Neuronal stem cell (in vitro differentiated cells): ENCODE results near the gene RPS6KC1.

Source experiments
- DNase-seq: peaks from one replicate; pipeline ENCODE4 v3.0.0-alpha.2; 2013; ENCODE audit warnings: low spot score
- H2AFZ ChIP-seq: one replicate; pipeline ENCODE4 v1.6.1; 2013; ENCODE audit warnings: mild to moderate bottlenecking, low read length, inconsistent platforms
- H2AK5ac ChIP-seq: 2 replicates; pipeline ENCODE4 v1.6.1; 2013; ENCODE audit warnings: low read depth, mild to moderate bottlenecking, inconsistent platforms, low read length, moderate library complexity, mixed read lengths
- H2BK120ac ChIP-seq: 2 replicates; pipeline ENCODE4 v1.6.1; 2013; ENCODE audit warnings: low read depth, mild to moderate bottlenecking, inconsistent platforms, low read length, moderate library complexity, mixed read lengths
- H2BK12ac ChIP-seq: one replicate; pipeline ENCODE4 v1.6.1; 2013; ENCODE audit warnings: low read length, inconsistent platforms
- H2BK15ac ChIP-seq: 2 replicates; pipeline ENCODE4 v1.6.1; 2013; ENCODE audit warnings: mild to moderate bottlenecking, low read length, inconsistent platforms, mixed read lengths
- H2BK5ac ChIP-seq: one replicate; pipeline ENCODE4 v1.6.1; 2013; ENCODE audit warnings: inconsistent platforms, mild to moderate bottlenecking, low read length, moderate library complexity
- H3K14ac ChIP-seq: one replicate; pipeline ENCODE4 v1.6.1; 2013; ENCODE audit warnings: low read length, inconsistent platforms
- H3K18ac ChIP-seq: 2 replicates; pipeline ENCODE4 v1.6.1; 2013; ENCODE audit warnings: low read length, inconsistent platforms
- H3K23ac ChIP-seq: 2 replicates; pipeline ENCODE4 v1.6.1; 2013; ENCODE audit warnings: low read depth, mild to moderate bottlenecking, mixed read lengths, low read length, inconsistent platforms; ENCODE audit not compliant: poor library complexity
- H3K27ac ChIP-seq: replicated peaks from 3 replicates; pipeline ENCODE4 v1.5.1; 2013; ENCODE audit warnings: low read length, inconsistent platforms
- H3K27me3 ChIP-seq, 3 experiments: 2 replicates each; pipeline ENCODE4 v1.6.1; 2013; ENCODE audit warnings: low read length in 3 of 3, mild to moderate bottlenecking in 2 of 3, inconsistent platforms in 1 of 3, low read depth in 1 of 3, mixed read lengths in 1 of 3, moderate library complexity in 1 of 3; ENCODE audit not compliant: control insufficient read depth in 3 of 3, insufficient read depth in 3 of 3
- H3K36me3 ChIP-seq, 2 donors: replicated peaks in 1 of 2; 2 replicates each; pipeline ENCODE4 v1.6.1; 2013; ENCODE audit warnings: low read length in 2 of 2; ENCODE audit not compliant: control insufficient read depth in 2 of 2, insufficient read depth in 2 of 2
- H3K4ac ChIP-seq: 2 replicates; pipeline ENCODE4 v1.6.1; 2013; ENCODE audit warnings: inconsistent platforms, mild to moderate bottlenecking, low read length, moderate library complexity
- H3K4me1 ChIP-seq, 2 donors: 1 replicate in 1 of 2; 2 replicates in 1 of 2; pipeline ENCODE4 v1.6.1; 2013; ENCODE audit warnings: low read length in 2 of 2, low read depth in 1 of 2; ENCODE audit not compliant: control insufficient read depth in 2 of 2, insufficient read depth in 1 of 2
- H3K4me2 ChIP-seq: one replicate; pipeline ENCODE4 v1.6.1; 2013; ENCODE audit warnings: mild to moderate bottlenecking, low read length, inconsistent platforms; ENCODE audit not compliant: insufficient read depth, poor library complexity, severe bottlenecking
- H3K4me3 ChIP-seq, 2 donors: 2 replicates each; pipeline ENCODE4 v1.5.1; 2013; ENCODE audit warnings: low read length in 2 of 2, mild to moderate bottlenecking in 2 of 2, inconsistent platforms in 1 of 2, moderate library complexity in 1 of 2
- H3K79me1 ChIP-seq: one replicate; pipeline ENCODE4 v1.6.1; 2013; ENCODE audit warnings: low read depth, mild to moderate bottlenecking, inconsistent platforms, low read length, moderate library complexity
- H3K9ac ChIP-seq: one replicate; pipeline ENCODE4 v1.6.1; 2013; ENCODE audit warnings: mild to moderate bottlenecking, low read depth, low read length, inconsistent platforms; ENCODE audit not compliant: poor library complexity
- H3K9me3 ChIP-seq, 2 donors: replicated peaks in 1 of 2; 2 replicates each; pipeline versions ENCODE3 to v1.6.1; 2013; ENCODE audit warnings: low read length in 2 of 2, mild to moderate bottlenecking in 2 of 2, inconsistent platforms in 1 of 2, low read depth in 1 of 2, mixed read lengths in 1 of 2, moderate library complexity in 1 of 2; ENCODE audit not compliant: control insufficient read depth in 2 of 2, insufficient read depth in 1 of 2
- H4K8ac ChIP-seq: one replicate; pipeline ENCODE4 v1.6.1; 2013; ENCODE audit warnings: low read depth, mild to moderate bottlenecking, inconsistent platforms, low read length, moderate library complexity
- H4K91ac ChIP-seq: one replicate; pipeline ENCODE4 v1.6.1; 2013; ENCODE audit warnings: low read length, low read depth, mild to moderate bottlenecking, inconsistent platforms; ENCODE audit not compliant: poor library complexity
- WGBS, 2 donors: extraction: QIAGEN DNeasy Blood & Tissue Kit; methylation state at CpG; one replicate each; pipeline ENCODE4 v1.1.7; 2013; ENCODE audit warnings: missing lambda C conversion rate in 2 of 2, mixed read lengths in 1 of 2; ENCODE audit not compliant: insufficient read length in 2 of 2, insufficient replicate concordance in 1 of 2; ENCODE audit errors: extremely low coverage in 2 of 2; 5-methylcytosine and 5-hydroxymethylcytosine counted together

RPS6KC1 gene

GRCh38 chr1:213055767-213056166, 4.7 kb downstream of the RPS6KC1 start:
- H3K4me3 ChIP-seq: no peak overlapping the region
- no peak for DNase-seq
- H3K4ac ChIP-seq: no peak overlapping the region

GRCh38 chr1:213057264-213058059, 6.4 kb downstream of the RPS6KC1 start:
- H3K27me3 ChIP-seq: no peaks in the 10 kb centered on the region
- no peak overlapping the region for H3K14ac ChIP-seq
- no peak overlapping the region for H3K27ac ChIP-seq
- no peak overlapping the region for H2AK5ac ChIP-seq
- H2AFZ ChIP-seq: no peak overlapping the region
- no peak overlapping the region for H2BK120ac ChIP-seq
- no peak overlapping the region for H3K4me3 ChIP-seq
- H3K23ac ChIP-seq: no peak overlapping the region
- no peak overlapping the region for H3K4me2 ChIP-seq
- H3K4me1 ChIP-seq: no peaks in the 10 kb centered on the region
- no CpG with 5 or more reads among the region's 5 CpGs for WGBS, 2 donors
- no peak overlapping the region for H3K4ac ChIP-seq
- no peaks in the 10 kb centered on the region for H3K36me3 ChIP-seq
- H3K18ac ChIP-seq: no peak overlapping the region
- no peaks in the 10 kb centered on the region for H3K79me1 ChIP-seq
- no peak overlapping the region for H2BK5ac ChIP-seq
- no peak overlapping the region for H4K8ac ChIP-seq
- DNase-seq: no peak
- no peak overlapping the region for H4K91ac ChIP-seq
- peaks cover 0 to 2% of the 10 kb centered on the region in 2 donors for H3K9me3 ChIP-seq
- H3K9ac ChIP-seq: no peak overlapping the region
- H2BK15ac ChIP-seq: no peak overlapping the region
- H2BK12ac ChIP-seq: no peak overlapping the region

More at GRCh38 chr1:213055767-213056166, 4.7 kb downstream of the RPS6KC1 start:
- no peaks in the 10 kb centered on the region for H3K27me3 ChIP-seq
- no peak overlapping the region for H3K9ac ChIP-seq
- H3K23ac ChIP-seq: no peak overlapping the region
- peaks cover 0 to 2% of the 10 kb centered on the region in 2 donors for H3K9me3 ChIP-seq
- H2BK5ac ChIP-seq: no peak overlapping the region
- no peak overlapping the region for H3K27ac ChIP-seq
- no peak overlapping the region for H4K91ac ChIP-seq
- no peak overlapping the region for H3K14ac ChIP-seq
- no CpG with 5 or more reads among the region's 3 CpGs for WGBS, 2 donors
- H2AFZ ChIP-seq: no peak overlapping the region
- no peaks in the 10 kb centered on the region for H3K36me3 ChIP-seq
- H3K18ac ChIP-seq: no peak overlapping the region
- no peak overlapping the region for H2BK120ac ChIP-seq
- no peak overlapping the region for H2BK15ac ChIP-seq
- H3K4me1 ChIP-seq: peaks cover 0 to 1% of the 10 kb centered on the region in 2 donors
- H3K4me2 ChIP-seq: no peak overlapping the region
- H2BK12ac ChIP-seq: no peak overlapping the region
- H2AK5ac ChIP-seq: no peak overlapping the region
- H3K79me1 ChIP-seq: no peaks in the 10 kb centered on the region
- no peak overlapping the region for H4K8ac ChIP-seq

- Histone ChIP-seq H3K36me3 (no peaks in the 10 kb centered on the region), H2BK12ac (no peak overlapping the region), H3K9ac (no peak overlapping the region), H3K4me2 (no peak overlapping the region), H3K9me3 (peaks cover 0 to 2% of the 10 kb centered on the region in 2 donors), H2BK5ac (no peak overlapping the region), H3K27me3 (no peaks in the 10 kb centered on the region), H3K27ac (no peak overlapping the region), H2AK5ac (no peak overlapping the region), H3K4ac (no peak overlapping the region), H2AFZ (no peak overlapping the region), H2BK120ac (no peak overlapping the region), H4K8ac (no peak overlapping the region), H4K91ac (no peak overlapping the region), H3K14ac (no peak overlapping the region), H3K23ac (no peak overlapping the region), H3K4me3 (no peak overlapping the region), H3K18ac (no peak overlapping the region), H3K79me1 (no peaks in the 10 kb centered on the region), H3K4me1 (no peaks in the 10 kb centered on the region), H2BK15ac (no peak overlapping the region)
- no peak for DNase-seq
- WGBS, 2 donors: no CpG with 5 or more reads among the region's 2 CpGs
Observed at GRCh38 chr1:213060836-213061235, 9.8 kb downstream of the RPS6KC1 start.

- Histone ChIP-seq H3K18ac (no peak overlapping the region), H3K4me1 (no peaks in the 10 kb centered on the region), H2BK12ac (no peak overlapping the region), H2BK15ac (no peak overlapping the region), H3K27me3 (no peaks in the 10 kb centered on the region), H3K36me3 (no peaks in the 10 kb centered on the region), H2AK5ac (no peak overlapping the region), H3K79me1 (no peaks in the 10 kb centered on the region), H4K91ac (no peak overlapping the region), H3K14ac (no peak overlapping the region), H2AFZ (no peak overlapping the region), H3K4me3 (no peak overlapping the region), H3K9me3 (peaks cover 0 to 2% of the 10 kb centered on the region in 2 donors), H3K4ac (no peak overlapping the region), H4K8ac (no peak overlapping the region), H2BK5ac (no peak overlapping the region), H3K4me2 (no peak overlapping the region), H2BK120ac (no peak overlapping the region), H3K23ac (no peak overlapping the region), H3K27ac (no peak overlapping the region), H3K9ac (no peak overlapping the region)
- DNase-seq: no peak
- WGBS, 2 donors: no CpG with 5 or more reads among the region's 1 CpG
Observed at GRCh38 chr1:213061263-213061662, 10.2 kb downstream of the RPS6KC1 start.
